ENCODE data around the gene PPP1CA. TPM values are rescaled to one million over a fixed set of nuclear protein-coding genes. Genes with fewer than 3 reads are reported as not detected.
A peak's percentile ranks its signal among the peaks of the same experiment; 100 is the strongest.
"Not testable (repeated sequence)": the region's sequence is repeated elsewhere in the genome, so short reads cannot be mapped to it uniquely, and the experiment has no call there.

Gene PPP1CA
- polyA plus RNA-seq, 1 donor (not counting 4 experiments of a cell fraction or from before 2014, with no cell fraction given) = 122 TPM

- FAIRE-seq = no peak
Measured at GRCh38 chr11:67404515-67405195, 3.0 kb upstream of the PPP1CA start.

DNA sequence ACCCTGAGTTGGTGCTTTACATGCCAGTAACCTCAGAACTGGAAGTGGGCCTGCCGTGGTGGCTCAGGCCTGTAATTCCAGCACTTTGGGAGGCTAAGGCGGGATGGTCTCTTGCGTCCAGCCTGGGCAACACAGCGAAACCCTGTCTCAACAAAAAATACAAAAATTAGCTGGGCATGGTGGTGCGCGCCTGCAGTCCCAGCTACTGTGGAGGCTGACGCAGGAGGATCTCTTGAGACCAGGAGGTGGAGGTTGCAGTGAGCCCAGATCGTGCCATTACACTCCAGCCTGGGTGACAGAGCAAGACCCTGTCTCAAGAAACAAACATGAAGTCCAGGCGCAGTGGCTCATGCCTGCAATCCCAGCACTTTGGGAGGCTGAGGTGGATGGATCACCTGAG, 1.4 kb upstream of the PPP1CA start:
- H3K9me3 ChIP-seq (ENCODE audit: control insufficient read depth, low read depth, low read length); DNase-seq (ENCODE audit: low read depth, low spot score); FAIRE-seq; H3K27me3 ChIP-seq (ENCODE audit: control insufficient read depth, extremely low read depth, insufficient read depth, low read length); dilution Hi-C loops (cut with MboI; ENCODE audit: extremely low pct_ligation_motif_present, low sequenced_read_pairs); H3K9ac ChIP-seq (ENCODE audit: control insufficient read depth, extremely low read depth, insufficient read depth, low read length); H3K27ac ChIP-seq (ENCODE audit: control insufficient read depth, insufficient read depth, low read length); H3K4me2 ChIP-seq (ENCODE audit: control insufficient read depth, extremely low read depth, insufficient read depth, low read depth, low read length); H3K4me3 ChIP-seq (ENCODE audit: control insufficient read depth in 2 of 3, extremely low read depth in 1 of 3, insufficient read depth in 2 of 3, low read depth in 1 of 3, low read length in 3 of 3); H3K9me1 ChIP-seq (ENCODE audit: control insufficient read depth, extremely low read depth, insufficient read depth, low read length); H4K20me1 ChIP-seq (ENCODE audit: control insufficient read depth, extremely low read depth, insufficient read depth, low read length); H2AFZ ChIP-seq (ENCODE audit: control insufficient read depth, low read length): not testable (repeated sequence)
- H3K36me3 ChIP-seq (ENCODE audit: control insufficient read depth in 2 of 2, extremely low read depth in 1 of 2, insufficient read depth in 2 of 2, low read length in 2 of 2) = peaks cover 8 to 13% of the 10 kb centered on the region in 2 experiments
- H3K4me1 ChIP-seq (ENCODE audit: control insufficient read depth, extremely low read depth, insufficient read depth, low read length) = peaks cover 12% of the 10 kb centered on the region
- peaks cover 18% of the 10 kb centered on the region for H3K79me2 ChIP-seq (ENCODE audit: control insufficient read depth, insufficient read depth, low read length)

More at GRCh38 chr11:67404515-67405195, 3.0 kb upstream of the PPP1CA start:
- H2AFZ ChIP-seq (ENCODE audit: control insufficient read depth, low read length) = no peak overlapping the region
- H3K9me1 ChIP-seq (ENCODE audit: control insufficient read depth, extremely low read depth, insufficient read depth, low read length) = no peaks in the 10 kb centered on the region
- DNase-seq (ENCODE audit: low read depth, low spot score) = no peak
- dilution Hi-C loops (cut with MboI; ENCODE audit: extremely low pct_ligation_motif_present, low sequenced_read_pairs) = no loop called here
- H3K4me3 ChIP-seq (ENCODE audit: control insufficient read depth in 2 of 3, extremely low read depth in 1 of 3, insufficient read depth in 2 of 3, low read depth in 1 of 3, low read length in 3 of 3) = no peak overlapping the region
- no peak for TF ChIP-seq CTCF (optimal IDR thresholded peaks at IDR 0.05 in 1 of 3, IDR thresholded peaks at IDR 0.05 in 1 of 3, conservative IDR thresholded peaks at IDR 0.05 in 1 of 3; ENCODE audit: extremely low read depth in 1 of 3, insufficient read depth in 2 of 3, low read length in 3 of 3)
- no peak for TF ChIP-seq EZH2 (IDR thresholded peaks at IDR 0.05; ENCODE audit: low read length)
- H3K36me3 ChIP-seq (ENCODE audit: control insufficient read depth in 2 of 2, extremely low read depth in 1 of 2, insufficient read depth in 2 of 2, low read length in 2 of 2) = no peaks in the 10 kb centered on the region
- H3K27ac ChIP-seq (ENCODE audit: control insufficient read depth, insufficient read depth, low read length) = no peak overlapping the region
- no peaks in the 10 kb centered on the region for H3K27me3 ChIP-seq (ENCODE audit: control insufficient read depth, extremely low read depth, insufficient read depth, low read length)
- peaks cover 12% of the 10 kb centered on the region for H3K4me1 ChIP-seq (ENCODE audit: control insufficient read depth, extremely low read depth, insufficient read depth, low read length)
- no peaks in the 10 kb centered on the region for H3K9me3 ChIP-seq (ENCODE audit: control insufficient read depth, low read depth, low read length)
- no peak overlapping the region for H3K9ac ChIP-seq (ENCODE audit: control insufficient read depth, extremely low read depth, insufficient read depth, low read length)
- H3K79me2 ChIP-seq (ENCODE audit: control insufficient read depth, insufficient read depth, low read length) = peaks cover 11% of the 10 kb centered on the region
- H4K20me1 ChIP-seq (ENCODE audit: control insufficient read depth, extremely low read depth, insufficient read depth, low read length) = no peaks in the 10 kb centered on the region
- no peak overlapping the region for H3K4me2 ChIP-seq (ENCODE audit: control insufficient read depth, extremely low read depth, insufficient read depth, low read depth, low read length)

GRCh38 chr11:67402192-67402839, 658 bp upstream of the PPP1CA start:
- H3K9me3 ChIP-seq (ENCODE audit: control insufficient read depth, low read depth, low read length); H4K20me1 ChIP-seq (ENCODE audit: control insufficient read depth, extremely low read depth, insufficient read depth, low read length); H3K27me3 ChIP-seq (ENCODE audit: control insufficient read depth, extremely low read depth, insufficient read depth, low read length); H3K9me1 ChIP-seq (ENCODE audit: control insufficient read depth, extremely low read depth, insufficient read depth, low read length); DNase-seq (ENCODE audit: low read depth, low spot score); dilution Hi-C loops (cut with MboI; ENCODE audit: extremely low pct_ligation_motif_present, low sequenced_read_pairs); FAIRE-seq: not testable (repeated sequence)
- Histone ChIP-seq H3K27ac (ENCODE audit: control insufficient read depth, insufficient read depth, low read length) (peak overlapping the region; percentile 63), H3K79me2 (ENCODE audit: control insufficient read depth, insufficient read depth, low read length) (peaks cover 18% of the 10 kb centered on the region), H3K4me3 (ENCODE audit: control insufficient read depth in 2 of 3, extremely low read depth in 1 of 3, insufficient read depth in 2 of 3, low read depth in 1 of 3, low read length in 3 of 3) (peak overlapping the region; percentile 26 to 68 (median 56)), H3K4me1 (ENCODE audit: control insufficient read depth, extremely low read depth, insufficient read depth, low read length) (peaks cover 12% of the 10 kb centered on the region), H3K36me3 (ENCODE audit: control insufficient read depth in 2 of 2, extremely low read depth in 1 of 2, insufficient read depth in 2 of 2, low read length in 2 of 2) (peaks cover 15 to 20% of the 10 kb centered on the region in 2 experiments), H2AFZ (ENCODE audit: control insufficient read depth, low read length) (peak overlapping the region; percentile 84), H3K4me2 (ENCODE audit: control insufficient read depth, extremely low read depth, insufficient read depth, low read depth, low read length) (peak overlapping the region; percentile 91), H3K9ac (ENCODE audit: control insufficient read depth, extremely low read depth, insufficient read depth, low read length) (peak overlapping the region; percentile 66)

Measured in keratinocyte (primary cell).